ENCODE measurements around the gene MT1E.
"Not testable (repeated sequence)": the region's sequence is repeated elsewhere in the genome, so short reads cannot be mapped to it uniquely, and the experiment has no call there.

Gene MT1E

DNA sequence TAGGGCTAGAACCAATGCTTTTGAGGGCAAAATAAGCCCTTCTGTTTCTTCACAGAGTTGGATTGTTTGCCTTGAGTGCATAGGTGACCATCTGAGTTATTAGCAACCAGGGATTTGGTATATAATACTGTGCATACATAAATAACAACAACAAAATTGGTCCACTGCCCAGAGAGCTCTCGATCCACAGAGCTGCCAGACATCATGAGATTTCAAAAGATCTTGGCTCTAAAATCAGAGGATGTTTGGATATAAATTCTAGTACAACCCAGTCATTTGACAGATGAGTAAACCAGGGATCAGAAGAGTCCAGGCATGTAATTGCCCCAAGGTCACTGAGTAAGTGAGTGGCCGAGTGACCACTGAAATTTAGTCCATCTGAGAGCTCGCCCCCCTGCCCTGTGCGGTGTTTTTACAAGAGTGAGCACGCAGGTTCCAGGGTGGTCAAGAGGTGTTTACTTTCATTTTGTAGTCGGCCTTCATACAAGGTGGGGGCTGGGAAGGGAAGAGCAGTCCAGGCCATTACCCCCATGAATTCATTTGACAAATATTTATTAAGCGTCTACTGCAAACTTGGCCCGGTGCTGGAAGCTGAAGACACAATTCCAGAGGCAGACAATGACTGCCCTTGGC lies 19.0 kb upstream of the MT1E start:
- peak in 5 of 51 donors; percentile 15 to 50 (median 26) for DNase-seq

DNA sequence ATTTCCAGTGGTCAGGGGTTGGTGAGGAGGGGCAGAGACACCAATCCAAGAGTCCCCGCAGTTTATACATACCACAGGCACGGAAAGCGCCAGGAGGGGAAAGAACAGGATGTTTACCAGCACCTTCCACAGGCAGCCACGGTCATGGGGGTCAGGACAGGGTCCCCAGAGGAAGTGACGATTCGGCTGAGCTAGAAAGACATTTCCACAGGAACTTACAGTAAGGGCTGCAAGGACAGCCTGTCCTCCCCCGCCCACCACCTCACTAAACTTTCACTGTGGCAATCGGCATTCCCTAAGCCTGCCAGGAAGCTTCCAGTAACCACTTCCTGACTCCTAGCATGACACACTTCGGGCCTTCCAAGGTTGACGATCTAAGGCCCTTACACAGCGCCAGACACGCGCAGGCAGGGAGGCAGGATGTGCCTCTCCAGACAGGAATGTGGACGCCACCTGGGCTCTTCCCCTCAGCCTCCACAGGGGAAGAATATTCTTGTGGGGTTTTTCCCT lies 18.4 kb upstream of the MT1E start:
- DNase-seq, result peak in 5 of 51 donors; percentile 23 to 50 (median 37)

DNA sequence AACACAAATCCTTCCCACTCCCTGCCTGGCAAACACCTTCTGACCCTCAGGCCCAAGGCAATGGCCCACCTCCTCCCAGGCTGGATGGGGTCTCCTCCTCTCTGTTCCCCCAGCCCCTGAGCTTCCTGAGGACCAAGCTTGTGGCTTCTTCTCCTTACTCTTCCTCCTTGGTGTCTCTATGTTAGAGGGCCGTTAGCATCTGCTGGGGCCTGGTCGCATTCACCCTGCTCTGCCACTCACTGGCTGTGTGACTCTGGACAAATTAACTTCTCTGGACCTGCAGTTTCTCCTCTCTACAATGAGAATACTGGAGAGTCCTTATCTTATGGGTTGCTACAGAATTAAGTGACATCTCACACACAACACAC lies 17.9 kb upstream of the MT1E start:
- DNase-seq, result no peak

DNA sequence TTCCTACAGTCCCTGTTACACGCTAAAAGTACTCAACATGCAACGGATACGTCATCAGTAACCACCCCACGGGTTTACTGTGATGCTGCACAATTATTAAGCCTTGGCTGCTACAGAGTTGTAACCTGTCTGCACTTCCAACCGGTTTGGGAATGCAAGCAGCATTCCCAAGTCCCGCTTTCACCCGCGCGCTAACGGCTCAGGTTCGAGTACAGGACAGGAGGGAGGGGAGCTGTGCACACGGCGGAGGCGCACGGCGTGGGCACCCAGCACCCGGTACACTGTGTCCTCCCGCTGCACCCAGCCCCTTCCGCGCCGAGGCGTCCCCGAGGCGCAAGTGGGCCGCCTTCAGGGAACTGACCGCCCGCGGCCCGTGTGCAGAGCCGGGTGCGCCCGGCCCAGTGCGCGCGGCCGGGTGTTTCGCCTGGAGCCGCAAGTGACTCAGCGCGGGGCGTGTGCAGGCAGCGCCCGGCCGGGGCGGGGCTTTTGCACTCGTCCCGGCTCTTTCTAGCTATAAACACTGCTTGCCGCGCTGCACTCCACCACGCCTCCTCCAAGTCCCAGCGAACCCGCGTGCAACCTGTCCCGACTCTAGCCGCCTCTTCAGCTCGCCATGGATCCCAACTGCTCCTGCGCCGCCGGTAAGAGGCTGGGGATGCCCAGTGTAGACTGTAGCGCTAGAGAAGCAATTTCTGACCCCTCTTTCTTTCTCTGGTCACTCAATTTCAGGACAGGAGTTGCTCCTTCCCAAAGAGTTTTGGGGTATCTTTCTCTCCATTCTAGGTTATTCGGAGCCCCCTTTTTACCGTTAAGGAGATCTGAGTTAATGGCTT lies 17.3 kb upstream of the MT1E start, which contains the start of gene MT2A:
TSS of gene MT2A (plus strand) at position 542 of the 833 bp plus-strand sequence. CDS start at position 614, 72 bp downstream.
- peak in 46 of 51 donors; percentile 36 to 92 (median 80) for DNase-seq

DNA sequence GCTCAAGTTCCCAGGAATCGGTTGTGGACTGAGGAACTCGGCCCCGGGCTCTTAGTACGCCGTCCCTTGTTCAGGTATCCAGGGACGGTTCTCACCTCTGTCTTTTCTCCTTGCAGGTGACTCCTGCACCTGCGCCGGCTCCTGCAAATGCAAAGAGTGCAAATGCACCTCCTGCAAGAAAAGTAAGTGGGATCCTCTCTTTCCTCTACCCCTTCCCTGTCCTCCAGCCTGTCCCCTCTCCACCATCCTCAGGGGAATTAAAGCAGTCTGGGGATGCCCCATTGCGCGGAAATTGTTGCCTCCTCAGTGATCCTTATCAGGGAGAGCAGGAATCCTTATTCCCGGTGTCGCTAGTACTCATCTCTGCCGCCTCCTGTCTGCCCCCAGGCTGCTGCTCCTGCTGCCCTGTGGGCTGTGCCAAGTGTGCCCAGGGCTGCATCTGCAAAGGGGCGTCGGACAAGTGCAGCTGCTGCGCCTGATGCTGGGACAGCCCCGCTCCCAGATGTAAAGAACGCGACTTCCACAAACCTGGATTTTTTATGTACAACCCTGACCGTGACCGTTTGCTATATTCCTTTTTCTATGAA lies 16.6 kb upstream of the MT1E start:
- DNase-seq, result peak in 9 of 51 donors; percentile 26 to 64 (median 37)

DNA sequence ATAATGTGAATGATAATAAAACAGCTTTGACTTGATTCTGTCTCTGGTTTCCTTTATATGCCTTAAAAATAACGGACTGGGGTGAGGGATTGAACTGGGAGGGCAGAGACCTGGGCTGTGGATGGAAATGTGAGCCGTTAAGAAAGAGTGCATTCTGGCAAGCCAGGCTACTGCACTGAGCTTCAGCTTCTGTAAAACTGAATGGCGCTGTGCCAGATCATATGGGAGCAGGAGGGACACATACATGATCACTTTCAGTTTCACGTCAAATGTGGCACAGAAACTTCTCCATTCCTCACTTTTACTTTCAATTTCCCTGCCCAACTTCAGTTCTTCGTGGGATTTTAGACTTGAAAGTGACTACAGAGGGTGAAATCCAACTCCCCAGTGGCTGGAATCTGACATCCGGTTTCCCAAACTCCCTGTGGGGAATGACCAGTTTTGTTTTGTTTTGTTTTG lies 16.1 kb upstream of the MT1E start:
- DNase-seq, result peak in 21 of 51 donors; percentile 15 to 64 (median 33)

DNA sequence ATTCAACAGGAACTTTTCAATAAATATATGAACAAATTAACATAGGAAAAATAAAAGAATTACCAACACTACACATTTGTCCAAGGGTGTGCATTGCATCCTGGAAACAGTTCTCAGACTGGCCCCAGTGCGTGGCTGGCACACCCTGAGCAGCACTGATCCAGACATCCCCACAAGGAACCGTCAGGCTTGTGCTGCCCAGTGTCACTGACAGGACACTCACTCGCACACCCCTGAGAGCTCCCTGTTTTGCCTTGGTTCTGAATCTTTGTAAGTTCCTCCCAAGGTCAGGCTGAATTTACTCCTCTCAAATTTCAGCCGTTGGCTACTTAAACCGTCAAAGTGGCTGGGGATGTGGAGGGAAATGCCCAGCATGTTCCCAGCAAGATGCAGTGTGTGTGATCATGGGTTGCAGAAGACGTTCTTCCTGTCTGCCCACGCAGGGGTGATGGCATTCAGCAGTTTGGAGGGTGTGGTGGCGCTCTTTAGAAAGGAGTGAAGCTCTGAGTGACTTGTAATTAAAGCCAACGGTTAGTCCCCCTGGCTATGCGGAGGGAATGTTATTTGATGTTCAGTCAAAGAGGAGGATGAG lies 15.5 kb upstream of the MT1E start:
- peak in 16 of 51 donors; percentile 24 to 74 (median 50) for DNase-seq

DNA sequence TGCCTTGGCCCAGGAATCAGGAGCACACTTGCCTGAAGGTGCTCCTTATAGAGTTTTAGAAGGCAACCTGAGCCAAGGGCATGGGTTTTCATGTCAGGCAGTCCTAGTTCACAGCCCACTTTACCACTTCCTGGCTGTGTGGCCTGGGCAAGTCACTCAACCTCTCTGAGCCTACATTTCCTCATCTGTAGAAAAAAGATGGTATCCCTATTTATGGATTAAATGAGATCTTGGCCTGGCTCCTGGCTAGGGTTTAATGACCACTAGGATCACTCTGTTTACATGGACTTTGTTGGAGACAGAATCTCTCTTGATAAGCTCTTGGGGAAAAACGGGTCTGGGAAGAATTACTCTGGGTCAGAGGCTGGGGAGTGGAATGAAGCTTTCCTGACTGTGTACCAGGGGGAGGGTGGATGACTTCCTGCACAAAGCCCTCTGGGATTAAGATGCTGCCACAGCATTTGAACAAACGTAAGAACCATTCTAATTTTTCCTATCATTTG lies 14.9 kb upstream of the MT1E start:
- no peak for DNase-seq

DNA sequence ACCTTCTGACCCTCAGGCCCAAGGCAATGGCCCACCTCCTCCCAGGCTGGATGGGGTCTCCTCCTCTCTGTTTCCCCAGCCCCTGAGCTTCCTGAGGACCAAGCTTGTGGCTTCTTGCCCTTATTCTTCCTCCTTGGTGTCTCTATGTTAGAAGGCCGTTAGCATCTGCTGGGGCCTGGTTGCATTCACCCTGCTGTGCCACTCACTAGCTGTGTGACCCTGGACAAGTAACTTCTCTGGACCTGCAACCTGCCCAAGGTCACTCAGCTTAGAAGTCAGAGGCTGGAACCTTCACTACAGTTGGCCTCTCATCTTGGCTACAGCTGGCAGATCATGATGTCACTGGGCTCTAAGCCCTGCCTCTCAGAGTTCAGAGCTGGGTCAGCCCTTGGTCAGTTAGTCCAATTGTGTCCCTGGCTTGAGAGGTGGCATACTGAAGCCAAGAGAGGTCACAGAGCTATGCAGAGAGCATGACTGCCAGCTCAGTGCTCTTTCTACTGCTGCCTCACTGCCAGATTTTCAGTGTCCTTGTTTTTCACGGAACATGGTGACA lies 14.2 kb upstream of the MT1E start:
- peak in 15 of 51 donors; percentile 24 to 64 (median 50) for DNase-seq

DNA sequence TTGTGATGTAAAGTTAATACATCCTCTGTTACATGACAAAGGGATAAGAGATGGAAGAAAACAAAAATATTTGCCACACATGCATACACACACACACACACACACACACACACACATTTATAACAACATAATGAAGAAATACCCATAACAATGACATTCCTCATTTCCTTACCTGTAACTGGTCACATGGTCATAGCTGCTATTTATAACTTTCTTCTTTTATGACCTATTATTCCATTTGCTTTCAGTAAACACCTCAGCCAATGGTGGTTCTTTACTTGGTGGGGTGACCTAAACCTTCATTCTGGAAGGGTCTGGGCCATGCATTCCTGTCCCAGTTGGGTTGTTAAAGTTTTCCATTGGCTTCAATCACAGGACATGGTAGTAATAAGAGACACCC lies 11.9 kb upstream of the MT1E start:
- DNase-seq, result no peak

DNA sequence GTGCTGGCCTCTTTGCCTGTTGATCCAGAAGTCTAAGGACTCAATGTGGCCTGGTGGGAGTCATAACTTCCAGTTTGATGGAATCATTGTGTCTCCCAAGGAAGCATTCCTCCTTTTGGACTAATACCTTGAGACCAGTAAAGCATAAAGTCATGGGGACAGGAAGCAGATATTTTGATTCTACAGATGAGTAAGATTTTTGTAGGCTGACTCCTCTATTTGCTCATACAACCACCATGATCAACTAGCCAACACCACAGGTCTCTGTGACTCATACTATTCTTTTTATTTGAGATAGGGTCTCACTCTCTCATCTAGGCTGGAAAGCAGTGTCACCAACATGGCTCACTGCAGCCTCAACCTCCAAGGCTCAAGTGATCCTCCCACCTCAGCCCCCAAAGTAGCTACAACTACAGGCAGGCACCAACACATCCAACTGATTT lies 11.0 kb upstream of the MT1E start:
- DNase-seq, result no peak

DNA sequence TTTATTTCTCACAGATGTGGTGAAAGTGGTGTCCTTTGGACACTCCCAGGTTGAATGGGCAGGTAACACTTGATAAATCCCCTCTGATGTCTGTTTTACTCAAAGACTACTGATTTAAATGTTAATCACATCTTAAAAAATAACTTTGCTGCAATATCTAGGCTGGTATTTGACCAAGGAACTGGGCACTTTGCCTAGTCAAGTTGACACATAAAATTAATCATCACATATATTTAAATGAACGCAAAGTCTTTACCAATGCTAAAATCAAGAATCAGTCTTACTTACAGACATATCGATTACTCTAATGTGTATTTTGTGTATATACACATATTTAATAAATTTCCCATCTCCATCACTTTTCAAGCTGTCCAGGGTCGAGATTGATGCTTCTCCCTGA lies 10.2 kb upstream of the MT1E start:
- no peak for DNase-seq

DNA sequence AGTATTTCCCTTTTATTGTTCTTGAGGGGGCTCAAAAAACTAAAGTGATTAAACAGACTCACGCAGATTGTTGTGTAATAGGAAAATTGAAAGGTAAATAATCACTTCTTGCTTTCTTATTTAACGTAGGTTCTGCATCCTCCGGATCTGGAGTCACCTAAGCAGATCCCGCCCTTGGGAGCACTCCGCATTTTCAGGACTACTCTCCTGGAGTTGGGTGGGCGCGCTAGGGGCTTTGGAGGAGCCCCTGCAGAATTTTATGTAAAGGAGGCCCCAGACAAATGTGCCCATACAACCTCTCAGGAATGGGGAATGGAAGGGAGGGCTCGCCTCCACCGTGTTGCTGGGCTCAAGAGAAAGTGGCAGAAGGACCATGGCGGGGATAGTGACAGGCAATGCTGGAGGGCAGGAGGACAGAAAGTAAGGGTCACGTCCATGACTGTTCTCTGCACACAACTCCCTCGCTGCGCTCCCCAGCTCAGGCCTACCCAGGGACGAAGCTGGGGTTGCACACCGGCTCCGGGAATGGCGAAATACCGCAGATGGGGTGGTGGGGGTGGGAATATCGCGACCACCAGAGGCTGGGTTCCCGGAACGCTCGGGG lies 8.9 kb upstream of the MT1E start:
- DNase-seq, result no peak

DNA sequence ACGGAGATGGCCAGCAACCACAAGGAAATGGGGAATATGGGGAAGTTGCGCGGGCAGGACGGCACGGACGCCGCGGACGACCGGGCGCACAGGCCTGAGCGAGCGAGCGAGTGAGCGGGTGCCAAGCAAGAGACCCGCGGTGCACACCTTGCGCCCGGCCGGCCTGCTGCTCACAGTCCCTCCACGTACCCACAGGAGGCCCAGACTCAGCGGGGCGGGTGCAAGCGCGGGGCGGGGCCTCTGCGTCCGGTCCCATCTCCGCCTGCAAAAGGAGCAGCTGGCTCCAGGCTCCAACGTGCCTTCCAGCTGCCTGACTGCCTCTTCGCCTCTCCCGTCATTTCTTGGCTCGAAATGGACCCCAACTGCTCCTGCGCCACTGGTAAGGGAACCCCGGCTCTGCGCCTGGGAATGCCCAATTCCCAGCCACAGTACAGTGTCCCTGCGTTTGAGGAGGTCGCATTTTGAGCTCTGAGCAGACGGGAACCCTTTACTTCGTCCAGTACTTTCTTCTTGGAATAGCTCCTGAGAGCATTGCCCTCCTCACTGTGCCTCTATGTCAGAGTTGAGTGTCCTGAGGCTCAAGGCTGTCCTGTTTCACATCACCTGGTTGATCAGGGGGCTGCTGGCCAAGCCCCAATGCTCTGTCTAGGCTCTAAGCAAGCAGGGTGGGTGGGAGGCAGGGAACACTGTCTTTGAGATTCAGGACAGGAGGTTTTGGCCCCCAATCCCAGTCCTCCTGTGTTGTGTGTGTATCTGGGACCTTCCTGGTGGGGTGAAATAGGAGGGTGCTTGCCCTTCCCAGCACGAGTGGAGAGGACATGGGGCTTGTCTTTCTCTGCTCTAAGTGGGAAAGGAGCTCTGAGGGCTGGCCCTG lies 8.1 kb upstream of the MT1E start:
- peak in 25 of 51 donors; percentile 17 to 83 (median 48) for DNase-seq

DNA sequence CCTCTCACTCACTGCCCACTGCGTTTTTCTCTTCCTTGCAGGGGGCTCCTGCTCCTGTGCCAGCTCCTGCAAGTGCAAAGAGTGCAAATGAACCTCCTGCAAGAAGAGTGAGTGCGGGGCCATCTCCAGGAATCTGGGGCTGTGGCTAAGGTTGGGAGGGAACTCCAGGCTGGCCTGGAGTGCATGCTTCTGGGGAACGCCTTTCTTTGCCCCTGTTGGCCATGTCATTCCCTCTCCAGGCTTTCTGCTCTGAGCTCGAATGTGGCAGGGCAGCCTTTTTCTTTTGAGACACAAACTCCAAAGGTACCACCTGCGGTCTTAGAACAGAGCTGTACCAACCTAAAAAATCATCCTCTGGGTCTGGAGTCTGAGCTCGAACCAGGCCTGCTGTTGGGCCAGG lies 7.4 kb upstream of the MT1E start:
- DNase-seq, result no peak

DNA sequence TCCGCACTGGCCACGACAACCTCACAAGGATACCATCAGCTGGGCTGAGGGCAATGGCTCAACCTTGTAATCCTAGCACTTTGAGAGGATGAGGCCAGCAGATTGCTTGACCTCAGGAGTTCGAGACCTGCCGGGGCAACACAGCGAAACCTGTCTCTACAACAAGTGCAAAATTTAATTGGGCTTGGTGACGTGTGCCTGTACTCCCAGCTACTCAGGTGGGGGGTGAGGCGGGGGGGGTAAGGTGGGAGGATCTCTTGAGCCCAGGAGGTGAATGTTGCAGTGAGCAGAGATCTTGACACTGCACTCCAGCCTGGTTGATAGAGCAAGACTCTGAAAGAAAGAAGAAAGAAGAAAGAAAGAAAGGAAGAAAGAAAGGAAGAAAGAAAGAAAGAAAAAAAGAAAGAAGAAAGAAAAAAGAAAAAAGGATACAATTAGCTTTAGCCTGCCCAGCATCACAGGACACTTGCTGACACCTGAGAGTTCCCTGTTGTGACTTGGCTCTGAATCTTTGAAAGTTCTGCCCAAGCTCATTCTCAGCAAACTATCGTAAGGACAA lies 5.2 kb upstream of the MT1E start:
- DNase-seq, result no peak

DNA sequence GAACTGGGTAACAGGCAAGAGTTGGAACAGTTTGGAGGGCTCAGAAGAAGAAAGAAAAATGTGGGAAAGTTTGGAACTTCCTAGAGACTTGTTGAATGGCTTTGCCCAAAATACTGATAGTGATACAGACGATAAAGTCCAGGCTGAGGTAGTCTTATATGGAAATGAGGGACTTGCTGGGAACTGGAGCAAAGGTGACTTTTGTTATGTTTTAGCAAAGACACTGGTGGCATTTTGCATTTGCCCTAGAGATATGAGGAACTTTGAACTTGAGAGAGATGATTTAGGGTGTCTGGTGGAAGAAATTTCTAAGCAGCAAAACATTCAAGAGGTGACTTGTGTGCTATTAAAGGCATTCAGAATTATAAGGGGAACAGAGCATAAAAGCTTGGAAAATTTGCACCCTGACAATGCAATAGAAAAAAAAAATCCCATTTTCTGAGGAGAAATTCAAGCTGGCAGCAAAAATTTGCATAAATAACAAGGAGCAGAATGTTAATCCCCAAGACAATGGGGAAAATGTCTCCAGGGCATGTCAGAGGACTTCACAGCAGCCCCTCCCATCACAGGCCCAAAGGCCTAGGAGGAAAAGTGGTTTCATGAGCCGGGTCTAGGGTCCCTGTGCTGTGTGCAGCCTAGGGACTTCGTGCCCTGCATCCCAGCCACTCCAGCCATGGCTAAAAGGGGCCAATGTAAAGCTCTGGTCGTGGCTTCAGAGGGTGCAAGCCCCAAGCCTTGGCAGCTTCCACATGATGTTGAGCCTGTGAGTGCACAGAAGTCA lies 3.7 kb upstream of the MT1E start:
- not testable (repeated sequence) for DNase-seq

DNA sequence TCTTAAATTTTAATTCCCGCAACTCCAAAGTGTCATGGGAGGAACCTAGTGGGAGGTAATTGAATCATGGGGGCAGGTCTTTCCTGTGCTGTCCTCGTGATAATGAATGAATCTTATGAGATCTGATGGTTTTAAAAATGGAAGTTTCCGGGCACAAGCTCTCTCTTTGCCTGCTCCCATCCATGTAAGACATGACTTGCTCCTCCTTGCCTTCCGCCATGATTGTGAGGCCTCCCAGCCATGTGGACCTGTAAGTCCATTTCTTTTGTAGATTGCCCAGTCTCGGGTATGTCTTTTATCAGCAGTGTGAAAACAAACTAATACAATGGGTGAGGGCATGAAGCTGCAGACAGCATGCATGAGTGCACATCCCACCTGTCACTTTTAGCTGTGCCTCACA lies 2.4 kb upstream of the MT1E start:
- DNase-seq, result not testable (repeated sequence)

Data from hypothalamus (tissue), 51 donors.